Subcutaneous abdominal adipose tissue (tissue), 5 donors: ENCODE data around the gene EHMT1.
"Not testable (repeated sequence)": the region's sequence is repeated elsewhere in the genome, so short reads cannot be mapped to it uniquely, and the experiment has no call there.

Experiments
- H3K27ac ChIP-seq: one replicate; pipeline ENCODE4 v1.7.0; 2013; ENCODE audit warnings: low read depth, mild to moderate bottlenecking, inconsistent platforms, low read length, moderate library complexity
- H3K27me3 ChIP-seq, 5 donors: one replicate each; pipeline ENCODE4 v1.7.0; 2013; ENCODE audit warnings: low read length in 5 of 5, inconsistent platforms in 1 of 5; ENCODE audit not compliant: control insufficient read depth in 5 of 5, insufficient read depth in 4 of 5
- H3K36me3 ChIP-seq, 5 donors: one replicate each; pipeline ENCODE4 v1.7.0; 2013; ENCODE audit warnings: low read length in 5 of 5; ENCODE audit not compliant: control insufficient read depth in 5 of 5, insufficient read depth in 5 of 5
- H3K4me1 ChIP-seq, 5 donors: one replicate each; pipeline ENCODE4 v1.7.0; 2013; ENCODE audit warnings: low read length in 5 of 5, mild to moderate bottlenecking in 3 of 5, moderate library complexity in 1 of 5; ENCODE audit not compliant: control insufficient read depth in 5 of 5, insufficient read depth in 5 of 5
- H3K4me3 ChIP-seq, 5 donors: one replicate each; pipeline ENCODE4 v1.7.0; 2013; ENCODE audit warnings: low read length in 5 of 5, low read depth in 1 of 5
- H3K9ac ChIP-seq, 5 donors: one replicate each; pipeline ENCODE4 v1.7.0; 2013; ENCODE audit warnings: low read length in 5 of 5, mild to moderate bottlenecking in 4 of 5, moderate library complexity in 3 of 5
- H3K9me3 ChIP-seq, 5 donors: one replicate each; pipeline ENCODE4 v1.7.0; 2013; ENCODE audit warnings: low read length in 5 of 5; ENCODE audit not compliant: control insufficient read depth in 5 of 5
- donor health status: healthy.
- donor health status: healthy.
- donor health status: healthy.
- donor health status: healthy.
- donor health status: healthy.

EHMT1 gene

DNA sequence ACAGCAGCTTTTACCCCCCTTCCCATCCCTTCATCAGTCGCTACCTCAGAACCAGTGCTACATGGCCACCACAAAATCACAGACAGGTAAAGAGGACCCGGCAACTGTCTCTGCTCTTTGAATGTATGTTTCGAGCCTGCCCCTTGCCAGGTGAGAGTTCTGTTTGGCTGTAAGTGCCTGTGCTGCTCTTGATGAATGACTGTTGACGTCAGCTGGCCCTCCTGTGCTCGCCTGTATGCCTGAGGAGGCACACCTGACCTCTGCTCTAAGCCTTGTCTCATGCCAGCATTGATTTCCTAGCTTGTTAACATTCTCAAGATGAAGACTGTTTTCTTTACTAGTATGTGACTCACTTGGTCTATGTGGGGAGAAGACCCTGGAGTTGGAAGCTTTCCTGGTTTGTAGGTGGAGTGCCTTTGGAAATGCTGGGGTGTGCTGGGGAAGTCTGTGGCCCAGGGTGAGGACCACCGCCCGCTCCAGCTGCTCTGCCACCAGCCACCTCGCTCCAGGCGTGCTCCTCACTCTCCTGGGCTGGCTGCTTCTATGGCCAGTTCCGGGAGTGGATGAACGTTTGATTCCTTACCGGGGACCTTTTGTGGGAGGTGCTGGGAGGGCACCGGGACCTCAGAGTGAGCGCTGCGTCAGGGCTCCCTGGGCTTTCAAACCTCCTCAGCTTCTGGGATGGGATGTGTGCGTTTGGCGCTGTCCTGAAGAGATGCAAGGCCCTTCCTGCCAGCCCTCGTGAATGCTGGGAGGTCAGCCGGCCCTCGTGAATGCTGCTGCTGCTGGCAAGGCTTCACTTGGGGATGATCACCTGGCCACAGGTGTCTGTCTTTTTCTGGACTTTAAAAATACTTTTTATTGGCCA lies 109.9 kb downstream of the EHMT1 start:
- Histone ChIP-seq H3K27ac (no peak overlapping the region), H3K4me3 (no peak overlapping the region), H3K9me3 (peaks cover 0 to 10% (median 0%) of the 10 kb centered on the region in 5 donors), H3K36me3 (peaks cover 7 to 73% (median 63%) of the 10 kb centered on the region in 5 donors), H3K4me1 (peaks cover 0 to 3% (median 0%) of the 10 kb centered on the region in 5 donors), H3K9ac (no peak overlapping the region), H3K27me3 (no peaks in the 10 kb centered on the region)

DNA sequence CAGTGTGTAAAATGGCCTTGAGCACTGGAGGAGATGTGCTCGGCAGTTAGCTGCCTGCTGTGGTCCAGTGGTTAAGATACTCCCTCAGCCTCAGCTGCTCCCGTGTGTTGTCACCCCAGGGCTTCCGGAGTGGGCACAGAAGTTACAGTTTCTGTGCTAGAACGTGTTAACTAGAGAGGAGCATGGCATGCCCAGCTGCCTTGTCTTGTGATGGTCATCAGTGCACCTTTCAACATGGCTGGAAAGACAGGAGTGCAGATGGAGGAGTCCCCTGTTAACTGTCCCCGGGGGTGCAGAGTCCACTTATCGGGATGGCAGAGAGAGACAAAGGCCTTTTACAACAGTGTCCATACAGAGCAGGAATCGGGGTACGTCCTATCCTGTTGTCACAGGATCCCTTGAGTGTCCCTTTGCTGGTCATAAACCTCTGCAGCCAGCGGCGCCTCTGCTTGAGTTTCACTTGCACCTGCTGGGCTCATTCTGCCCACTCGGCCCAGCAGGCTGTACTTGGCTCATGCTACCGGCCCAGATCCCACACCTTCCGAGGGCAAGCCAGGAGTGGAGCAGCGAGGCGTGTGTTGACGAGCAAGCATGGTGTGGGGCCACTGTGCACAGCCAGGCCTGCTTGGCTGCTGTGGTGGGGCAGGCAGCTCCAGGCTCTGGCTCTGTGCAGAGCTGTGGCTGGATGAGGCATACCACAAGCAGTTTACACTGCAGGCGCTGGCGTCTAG lies 112.6 kb downstream of the EHMT1 start:
- H3K36me3 ChIP-seq = peaks cover 17 to 66% (median 51%) of the 10 kb centered on the region in 5 donors

DNA sequence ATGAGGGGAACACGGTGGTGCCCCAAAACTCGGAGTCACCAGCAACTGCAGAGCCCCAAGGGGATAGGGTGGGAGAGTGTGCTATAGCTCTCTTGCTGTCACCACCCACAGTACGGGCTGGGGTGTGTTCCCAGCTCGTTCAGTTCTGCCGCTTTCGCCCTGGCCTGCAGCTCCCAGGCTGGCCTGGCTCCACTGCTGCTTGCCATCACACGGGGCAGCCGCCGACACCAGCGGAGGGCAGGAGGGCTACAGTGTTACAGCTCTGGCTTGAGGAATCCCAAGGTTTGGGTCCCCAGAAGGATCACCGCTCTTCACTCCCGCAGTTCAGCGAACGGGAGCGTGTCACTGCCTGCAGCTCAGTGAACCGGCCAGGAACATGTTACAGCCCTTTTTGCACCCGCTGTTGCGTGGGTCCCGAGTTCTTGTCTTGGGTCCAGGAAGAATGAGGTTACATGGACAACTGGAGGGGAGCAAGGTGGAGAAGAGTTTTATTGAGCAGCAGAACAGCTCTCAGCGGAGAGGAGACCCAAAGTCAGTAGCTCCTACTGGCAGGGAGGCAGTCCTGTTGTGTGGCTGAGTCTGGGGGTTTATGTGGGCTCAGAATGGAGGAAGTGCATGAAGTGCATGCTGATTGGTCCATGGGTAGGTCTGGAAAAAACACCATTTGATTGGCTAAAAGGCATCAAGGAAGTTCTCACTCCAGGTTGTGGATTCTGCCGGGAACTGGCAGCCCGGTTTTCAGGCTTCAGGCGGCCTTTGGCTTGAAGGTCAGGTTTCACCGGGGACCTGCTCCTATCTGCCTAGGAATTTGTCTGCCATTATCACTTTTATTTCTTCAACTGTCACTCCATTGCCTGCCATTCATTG lies 113.4 kb downstream of the EHMT1 start:
- Histone ChIP-seq H3K27me3 (no peaks in the 10 kb centered on the region), H3K4me1 (no peaks in the 10 kb centered on the region), H3K36me3 (peaks cover 13 to 62% (median 47%) of the 10 kb centered on the region in 5 donors), H3K4me3 (no peak overlapping the region), H3K27ac (no peak overlapping the region), H3K9me3 (peaks cover 0 to 12% (median 6%) of the 10 kb centered on the region in 5 donors), H3K9ac (no peak overlapping the region)

More for the DNA sequence above, 112.6 kb downstream of the EHMT1 start:
- Histone ChIP-seq H3K9me3 (peaks cover 0 to 15% (median 6%) of the 10 kb centered on the region in 5 donors), H3K4me3 (no peak overlapping the region), H3K27ac (no peak overlapping the region), H3K27me3 (no peaks in the 10 kb centered on the region), H3K9ac (no peak overlapping the region), H3K4me1 (no peaks in the 10 kb centered on the region)

DNA sequence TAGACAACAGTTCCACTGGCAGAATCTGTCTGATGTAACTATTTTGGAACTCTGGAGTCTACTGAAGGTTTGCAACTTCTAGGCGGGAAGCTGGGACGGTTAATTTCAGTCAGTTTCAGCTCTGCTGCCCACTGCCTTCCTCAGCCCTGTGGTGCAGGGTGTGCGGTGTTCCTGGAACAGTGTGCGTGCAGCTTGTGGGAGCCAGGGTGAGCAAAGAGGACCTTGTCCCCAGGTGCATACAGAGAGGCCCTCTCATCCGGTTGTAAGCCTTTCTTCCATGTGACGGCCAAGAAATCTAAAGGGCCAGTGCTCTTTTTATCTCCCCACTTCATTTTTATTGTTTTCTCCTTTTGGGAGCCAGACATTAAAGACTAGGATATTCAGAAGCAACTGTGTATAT lies 114.6 kb downstream of the EHMT1 start:
- Histone ChIP-seq H3K9ac (no peak overlapping the region), H3K9me3 (peaks cover 0 to 12% (median 6%) of the 10 kb centered on the region in 5 donors), H3K27me3 (no peaks in the 10 kb centered on the region), H3K4me3 (no peak overlapping the region), H3K36me3 (peaks cover 13 to 57% (median 46%) of the 10 kb centered on the region in 5 donors), H3K27ac (no peak overlapping the region), H3K4me1 (no peaks in the 10 kb centered on the region)

DNA sequence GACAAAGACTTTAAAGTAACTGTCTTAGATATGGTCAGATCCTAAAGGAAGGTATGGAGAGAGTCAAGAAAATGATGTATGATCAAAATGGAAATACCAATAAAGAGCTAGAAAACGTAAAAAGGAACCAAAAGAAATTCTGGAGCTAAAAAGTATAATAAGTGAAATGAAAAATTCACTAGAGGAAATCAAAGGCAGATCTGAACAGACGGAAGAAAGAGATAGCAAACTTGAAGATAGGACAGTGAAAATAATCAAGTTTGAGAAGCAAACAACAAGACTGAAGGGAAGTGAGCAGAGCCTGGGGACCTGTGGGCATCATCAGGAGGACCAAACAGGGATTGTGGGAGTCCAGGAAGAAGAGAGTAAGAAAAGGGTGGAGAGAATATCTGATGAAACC lies 115.4 kb downstream of the EHMT1 start:
- peaks cover 0 to 12% (median 6%) of the 10 kb centered on the region in 5 donors for H3K9me3 ChIP-seq
- H3K4me1 ChIP-seq = no peaks in the 10 kb centered on the region
- H3K4me3 ChIP-seq = no peak overlapping the region
- H3K27ac ChIP-seq = no peak overlapping the region
- no peaks in the 10 kb centered on the region for H3K27me3 ChIP-seq
- H3K36me3 ChIP-seq = peaks cover 13 to 50% (median 40%) of the 10 kb centered on the region in 5 donors
- no peak overlapping the region for H3K9ac ChIP-seq

DNA sequence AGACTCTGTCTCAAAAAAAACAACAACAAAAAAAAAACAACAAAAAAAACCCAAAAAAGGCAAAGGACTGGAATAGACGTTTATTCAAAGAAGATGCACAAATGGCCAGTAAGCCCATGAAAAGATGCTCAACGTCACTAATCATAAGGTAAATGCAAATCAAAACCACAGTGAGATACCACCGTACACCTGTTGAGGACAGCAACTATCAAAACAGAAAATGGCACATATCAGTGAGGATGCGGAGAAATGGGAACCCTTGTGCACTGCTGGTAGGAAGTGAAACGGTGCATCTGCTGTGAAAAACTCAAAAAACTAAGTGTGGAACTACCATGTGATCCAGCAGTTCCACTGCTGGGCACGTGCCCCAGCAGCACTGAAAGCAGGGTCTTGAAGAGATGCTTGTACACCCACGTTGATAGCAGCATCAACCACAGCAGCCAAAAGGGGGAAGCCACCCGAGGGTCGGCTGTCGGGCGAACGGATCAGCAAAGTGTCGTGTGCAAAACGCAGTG lies 119.4 kb downstream of the EHMT1 start:
- not testable (repeated sequence) for H3K27me3 ChIP-seq, H3K4me3 ChIP-seq, H3K27ac ChIP-seq, H3K9ac ChIP-seq, H3K9me3 ChIP-seq
- Histone ChIP-seq H3K36me3 (peaks cover 11 to 36% (median 19%) of the 10 kb centered on the region in 5 donors), H3K4me1 (peaks cover 0 to 21% (median 7%) of the 10 kb centered on the region in 5 donors)

DNA sequence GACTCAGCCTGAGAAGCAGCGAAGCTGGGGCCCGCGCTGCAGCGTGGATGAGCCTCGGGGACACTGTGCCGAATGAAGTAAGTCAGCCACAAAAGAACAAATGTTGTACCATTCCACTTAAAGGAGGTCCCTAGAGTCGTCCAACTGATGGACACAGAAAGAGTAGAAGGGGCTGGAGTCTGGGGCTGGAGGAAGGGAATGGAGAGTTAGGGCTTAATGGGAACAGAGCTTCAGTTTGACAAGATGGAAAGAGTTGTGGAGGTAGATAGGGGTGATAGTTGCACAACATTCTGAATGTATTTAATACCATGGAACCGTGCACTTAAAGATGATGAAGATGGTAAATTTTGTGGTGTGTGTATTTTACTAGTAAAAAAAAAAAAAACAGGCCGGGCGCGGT lies 119.9 kb downstream of the EHMT1 start:
- Histone ChIP-seq H3K27me3 (no peaks in the 10 kb centered on the region), H3K27ac (no peak overlapping the region), H3K36me3 (peaks cover 10 to 36% (median 21%) of the 10 kb centered on the region in 5 donors), H3K9ac (no peak overlapping the region), H3K4me3 (no peak overlapping the region), H3K9me3 (peaks cover 0 to 6% (median 4%) of the 10 kb centered on the region in 5 donors), H3K4me1 (peaks cover 0 to 21% (median 7%) of the 10 kb centered on the region in 5 donors)

DNA sequence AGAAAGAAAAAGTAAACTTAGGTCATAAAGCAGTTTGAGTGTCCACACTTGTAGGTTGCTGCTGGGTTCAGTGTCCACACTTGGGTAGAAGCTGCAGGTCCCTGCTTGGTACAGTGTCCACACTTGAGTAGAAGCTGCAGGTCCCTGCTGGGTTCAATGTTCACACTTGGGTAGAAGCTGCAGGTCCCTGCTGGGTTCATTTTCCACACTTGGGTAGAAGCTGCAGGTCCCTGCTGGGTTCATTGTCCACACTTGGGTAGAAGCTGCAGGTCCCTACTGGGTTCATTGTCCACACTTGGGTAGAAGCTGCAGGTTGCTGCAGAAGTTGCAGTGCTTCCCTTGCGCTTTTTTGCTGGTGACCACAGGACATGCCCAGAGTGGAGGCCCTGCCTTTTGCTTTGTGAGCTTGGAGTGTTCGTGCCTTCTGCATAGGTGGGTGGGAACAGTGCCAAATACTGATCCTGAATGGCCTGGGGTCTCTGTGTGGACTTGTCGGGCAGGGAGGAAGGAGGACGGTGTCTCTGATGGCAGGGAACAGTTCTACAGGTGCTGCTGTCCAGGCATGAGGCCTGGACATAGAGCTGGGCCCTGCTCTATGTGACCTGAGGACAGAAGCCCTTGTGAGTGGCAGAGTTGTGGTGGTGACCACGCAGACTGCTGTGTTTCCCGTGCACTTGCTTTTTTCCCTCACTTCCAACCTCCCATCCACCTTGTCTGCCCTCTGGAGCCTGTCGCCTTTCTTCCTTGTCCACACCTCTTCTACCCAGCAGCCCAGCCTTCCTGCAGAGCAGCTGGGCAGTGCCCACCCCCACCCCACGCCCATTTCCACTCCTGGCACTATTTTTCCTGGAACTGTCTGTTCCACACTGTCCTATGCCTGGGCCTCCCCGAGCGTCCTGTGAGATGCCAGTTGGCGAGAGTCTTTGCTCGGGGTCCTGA lies 120.8 kb downstream of the EHMT1 start:
- H3K27ac ChIP-seq = no peak overlapping the region
- peaks cover 0 to 21% (median 7%) of the 10 kb centered on the region in 5 donors for H3K4me1 ChIP-seq
- no peak overlapping the region for H3K9ac ChIP-seq
- H3K27me3 ChIP-seq = no peaks in the 10 kb centered on the region
- peaks cover 5 to 41% (median 30%) of the 10 kb centered on the region in 5 donors for H3K36me3 ChIP-seq
- no peak overlapping the region for H3K4me3 ChIP-seq
- no peaks in the 10 kb centered on the region for H3K9me3 ChIP-seq
